ENCODE results near the gene RMND1. TPM values are rescaled to one million over a fixed set of nuclear protein-coding genes. Genes with fewer than 3 reads are reported as not detected.

The RMND1 gene
- total RNA-seq, 2 experiments from 2014 or later, result 19.0 to 19.7 TPM

DNA sequence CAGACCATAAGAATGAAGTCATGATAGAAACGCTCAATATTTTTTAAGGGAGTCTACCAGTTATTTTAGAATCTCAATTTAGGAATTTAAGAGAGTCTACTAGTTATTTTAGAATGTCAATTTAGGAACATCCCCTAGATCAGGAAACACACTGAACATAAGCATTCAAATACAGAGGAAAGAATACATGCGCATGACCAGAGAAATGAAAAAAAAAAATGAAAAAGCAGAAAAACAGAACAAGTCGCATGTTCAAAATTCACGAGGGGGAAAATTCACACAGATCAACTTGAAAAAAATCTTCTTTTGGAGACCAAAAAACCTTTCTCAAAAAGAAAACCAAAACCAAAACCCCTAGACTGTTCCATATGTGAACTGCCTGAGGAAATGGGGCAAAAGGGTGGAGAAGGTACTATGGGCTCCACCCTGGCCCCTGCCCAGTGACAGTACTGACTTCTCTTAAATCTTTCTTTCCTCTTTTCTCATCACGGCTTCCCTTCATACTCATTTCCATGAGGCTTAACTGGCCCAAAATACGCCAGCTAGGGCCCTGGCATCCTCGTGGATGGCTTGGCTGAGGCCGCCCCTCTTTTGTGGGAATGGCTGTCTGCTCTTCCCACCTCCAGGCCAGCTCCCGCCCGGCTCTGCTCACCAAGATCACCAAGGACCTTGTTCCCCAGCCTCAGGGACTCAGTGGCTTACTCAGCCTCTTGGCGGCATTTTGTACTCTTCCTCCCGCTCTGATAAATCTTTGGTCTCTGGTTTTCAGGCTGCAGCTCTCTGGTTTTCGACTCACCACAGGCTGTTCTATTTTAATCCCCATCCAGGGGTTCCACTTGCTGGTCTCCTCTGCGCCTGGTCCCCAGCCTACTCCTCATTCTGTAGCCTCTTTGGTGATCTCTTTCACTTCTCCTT, 71.7 kb downstream of the RMND1 start:
- ChIA-PET CTCF (interaction anchor here (1.1 kb wide), 1 partner anchor 22 kb away, joined by 3 read pairs; no protein-coding TSS in a partner anchor), POLR2A (interaction anchor here (1.1 kb wide), 1 partner anchor 10 kb away, joined by 7 read pairs; no protein-coding TSS in a partner anchor)
- Mint-ChIP-seq H3K4me3 (peak overlapping the region; percentile 69), H3K9me3 (no peaks in the 10 kb centered on the region), H3K36me3 (ENCODE audit: low read depth) (peaks cover 28% of the 10 kb centered on the region), H3K4me1 (ENCODE audit: low read depth) (peaks cover 59% of the 10 kb centered on the region), H3K27me3 (no peaks in the 10 kb centered on the region), H3K27ac (peak overlapping the region; percentile 94)
- intact Hi-C loops (cut with micrococcal nuclease), result no loop called here
- peak; percentile 73 for ATAC-seq
- TF ChIP-seq, protein P1, sequence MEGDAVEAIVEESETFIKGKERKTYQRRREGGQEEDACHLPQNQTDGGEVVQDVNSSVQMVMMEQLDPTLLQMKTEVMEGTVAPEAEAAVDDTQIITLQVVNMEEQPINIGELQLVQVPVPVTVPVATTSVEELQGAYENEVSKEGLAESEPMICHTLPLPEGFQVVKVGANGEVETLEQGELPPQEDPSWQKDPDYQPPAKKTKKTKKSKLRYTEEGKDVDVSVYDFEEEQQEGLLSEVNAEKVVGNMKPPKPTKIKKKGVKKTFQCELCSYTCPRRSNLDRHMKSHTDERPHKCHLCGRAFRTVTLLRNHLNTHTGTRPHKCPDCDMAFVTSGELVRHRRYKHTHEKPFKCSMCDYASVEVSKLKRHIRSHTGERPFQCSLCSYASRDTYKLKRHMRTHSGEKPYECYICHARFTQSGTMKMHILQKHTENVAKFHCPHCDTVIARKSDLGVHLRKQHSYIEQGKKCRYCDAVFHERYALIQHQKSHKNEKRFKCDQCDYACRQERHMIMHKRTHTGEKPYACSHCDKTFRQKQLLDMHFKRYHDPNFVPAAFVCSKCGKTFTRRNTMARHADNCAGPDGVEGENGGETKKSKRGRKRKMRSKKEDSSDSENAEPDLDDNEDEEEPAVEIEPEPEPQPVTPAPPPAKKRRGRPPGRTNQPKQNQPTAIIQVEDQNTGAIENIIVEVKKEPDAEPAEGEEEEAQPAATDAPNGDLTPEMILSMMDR (IDR thresholded peaks at IDR 0.05), result no peak
- peak; percentile 34 for DNase-seq

DNA sequence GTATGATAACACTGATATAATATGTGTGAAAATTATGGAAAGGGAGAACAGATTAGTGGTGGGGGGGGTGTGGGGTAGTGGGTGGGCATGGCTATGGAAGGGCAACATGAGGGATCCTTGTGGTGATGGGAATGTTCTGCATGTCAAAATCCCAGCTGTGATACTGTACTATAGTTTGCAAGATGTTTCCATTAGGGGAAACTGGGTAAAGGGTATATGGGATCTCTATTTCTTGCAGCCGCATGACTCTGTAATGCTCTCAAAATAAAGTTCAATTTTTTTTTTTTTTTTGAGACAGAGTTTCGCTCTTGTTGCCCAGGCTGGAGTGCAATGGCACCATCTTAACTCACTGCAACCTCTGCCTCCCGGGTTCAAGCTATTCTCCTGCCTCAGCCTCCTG, 74.8 kb downstream of the RMND1 start:
- TF ChIP-seq, protein P1 (IDR thresholded peaks at IDR 0.05), result no peak
- no peaks in the 10 kb centered on the region for H3K9me3 Mint-ChIP-seq
- H3K4me1 Mint-ChIP-seq (ENCODE audit: low read depth), result peaks cover 74% of the 10 kb centered on the region
- no peak overlapping the region for H3K27ac Mint-ChIP-seq
- H3K27me3 Mint-ChIP-seq, result no peaks in the 10 kb centered on the region
- ChIA-PET POLR2A (interaction anchor here (8.4 kb wide), 1 partner anchor 11 kb away, joined by 81 read pairs; the partner anchor contains the start of gene ZBTB2), CTCF (interaction anchor here (1.0 to 3.8 kb wide), 2 partner anchors 29 to 53 kb away, joined by 3 to 14 read pairs; no protein-coding TSS in a partner anchor)
- H3K36me3 Mint-ChIP-seq (ENCODE audit: low read depth), result peaks cover 29% of the 10 kb centered on the region
- no peak for DNase-seq
- no peak for ATAC-seq
- intact Hi-C loops (cut with micrococcal nuclease), result no loop called here
- no peak overlapping the region for H3K4me3 Mint-ChIP-seq

DNA sequence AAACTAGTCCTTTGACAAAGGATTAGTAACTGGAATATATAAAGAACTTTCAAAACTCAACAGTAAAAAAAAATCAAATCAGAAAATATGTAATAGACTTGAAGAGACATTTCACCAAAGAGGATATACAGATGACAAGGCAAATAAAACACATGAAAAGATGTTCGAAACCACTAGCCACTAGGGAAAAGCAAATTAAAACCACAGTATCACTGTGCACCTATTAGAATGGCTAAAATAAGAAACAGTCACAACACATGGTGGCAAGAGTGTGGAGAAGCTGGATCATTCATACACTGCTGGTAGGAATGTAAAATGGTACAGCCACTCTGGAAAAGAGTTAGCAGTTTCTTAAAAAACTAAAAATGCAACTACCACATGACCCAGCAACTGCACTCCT, 75.5 kb downstream of the RMND1 start:
- DNase-seq (no peak), ATAC-seq (no peak)
- Mint-ChIP-seq H3K4me1 (ENCODE audit: low read depth) (peaks cover 77% of the 10 kb centered on the region), H3K36me3 (ENCODE audit: low read depth) (peaks cover 32% of the 10 kb centered on the region), H3K27ac (peak overlapping the region; percentile 60), H3K9me3 (no peaks in the 10 kb centered on the region), H3K4me3 (no peak overlapping the region), H3K27me3 (no peaks in the 10 kb centered on the region)
- ChIA-PET POLR2A (interaction anchor here (8.4 kb wide), 1 partner anchor 12 kb away, joined by 81 read pairs; the partner anchor contains the start of gene ZBTB2), CTCF (interaction anchor here (3.8 kb wide), 1 partner anchor 52 kb away, joined by 14 read pairs; no protein-coding TSS in a partner anchor)
- TF ChIP-seq, protein P1 (IDR thresholded peaks at IDR 0.05), result no peak
- intact Hi-C loops (cut with micrococcal nuclease), result no loop called here

GRCh38 chr6:151375833-151376232, 76.1 kb downstream of the RMND1 start:
- POLR2A ChIA-PET, result interaction anchor here (8.4 kb wide), 1 partner anchor 12 kb away, joined by 81 read pairs; the partner anchor contains the start of gene ZBTB2
- Mint-ChIP-seq H3K27ac (peak overlapping the region; percentile 60), H3K27me3 (no peaks in the 10 kb centered on the region), H3K9me3 (no peaks in the 10 kb centered on the region), H3K4me1 (ENCODE audit: low read depth) (peaks cover 78% of the 10 kb centered on the region), H3K36me3 (ENCODE audit: low read depth) (peaks cover 35% of the 10 kb centered on the region), H3K4me3 (no peak overlapping the region)
- intact Hi-C loops (cut with micrococcal nuclease), result no loop called here
- TF ChIP-seq, protein P1 (IDR thresholded peaks at IDR 0.05), result no peak
- ATAC-seq (no peak), DNase-seq (no peak)
- CTCF ChIA-PET, result interaction anchor here (3.8 kb wide), 1 partner anchor 51 kb away, joined by 14 read pairs; no protein-coding TSS in a partner anchor

Measured in activated CD8-positive, alpha-beta T cell treated with anti-CD3 and anti-CD28 coated beads for 36 hours (primary cell).